Parathyroid adenoma (tissue), 2 donors: Measurements from ENCODE around the gene HCN2.

Experiments
- H2AFZ ChIP-seq: fragments of 300-600 bp; sonication (generic); one replicate; pipeline ENCODE4 v1.7.0; 2017; ENCODE audit warnings: antibody characterized with exemption, mild to moderate bottlenecking
- H3K27ac ChIP-seq: fragments of 300-600 bp; sonication (generic); one replicate; pipeline ENCODE4 v1.7.0; 2017
- H3K27me3 ChIP-seq: fragments of 300-600 bp; sonication (generic); one replicate; pipeline ENCODE4 v1.7.0; 2017; ENCODE audit warnings: low read length; ENCODE audit not compliant: control insufficient read depth, insufficient read depth
- H3K36me3 ChIP-seq: fragments of 300-600 bp; sonication (generic); one replicate; pipeline ENCODE4 v1.7.0; 2017; ENCODE audit warnings: low read length; ENCODE audit not compliant: control insufficient read depth, insufficient read depth
- H3K4me1 ChIP-seq: fragments of 300-600 bp; sonication (generic); one replicate; pipeline ENCODE4 v1.7.0; 2017; ENCODE audit warnings: control low read depth
- H3K4me2 ChIP-seq: fragments of 300-600 bp; sonication (generic); one replicate; pipeline ENCODE4 v1.7.0; 2017; ENCODE audit warnings: low read length
- H3K4me3 ChIP-seq: fragments of 300-600 bp; sonication (generic); one replicate; pipeline ENCODE4 v1.7.0; 2017; ENCODE audit warnings: low read depth, low read length
- H3K79me2 ChIP-seq: fragments of 300-600 bp; sonication (generic); one replicate; pipeline ENCODE4 v1.7.0; 2017; ENCODE audit warnings: control low read depth
- H3K9ac ChIP-seq: fragments of 300-600 bp; sonication (generic); one replicate; pipeline ENCODE4 v1.7.0; 2017; ENCODE audit warnings: mild to moderate bottlenecking
- H3K9me3 ChIP-seq: fragments of 300-600 bp; sonication (generic); one replicate; pipeline ENCODE4 v1.7.0; 2017; ENCODE audit warnings: low read length; ENCODE audit not compliant: control insufficient read depth
- TF ChIP-seq, protein P1 (sequence below): fragments of 300-600 bp; sonication (generic); IDR thresholded peaks from one replicate; pipeline ENCODE4 v1.7.0; 2017; ENCODE audit warnings: antibody characterized with exemption, mild to moderate bottlenecking
- donor health status: primary hyperparathyroidism.

Gene HCN2

DNA sequence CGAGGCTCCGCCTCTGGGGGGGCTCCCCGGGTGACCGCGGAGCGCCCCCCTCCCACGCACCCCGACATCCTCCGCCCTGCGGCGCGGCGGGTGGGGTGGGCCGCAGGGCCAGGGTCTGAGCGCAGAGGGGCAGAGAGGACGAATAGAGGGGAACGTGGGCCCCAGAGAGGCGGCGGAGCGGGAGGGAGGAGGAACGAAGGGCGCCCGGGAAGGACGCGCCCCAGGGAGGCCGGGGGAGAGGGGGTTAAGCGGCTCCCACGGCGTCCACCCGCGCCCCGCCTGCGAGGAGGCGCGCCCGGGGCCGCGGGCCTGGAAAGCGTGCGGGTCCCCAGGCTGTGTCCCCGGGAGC, 1.0 kb downstream of the HCN2 start:
- Histone ChIP-seq H3K79me2 (no peaks in the 10 kb centered on the region), H3K27ac (no peak overlapping the region), H3K27me3 (peaks cover 3% of the 10 kb centered on the region), H2AFZ (peak overlapping the region; percentile 38), H3K4me2 (peak overlapping the region; percentile 30), H3K4me3 (no peak overlapping the region), H3K36me3 (no peaks in the 10 kb centered on the region), H3K9ac (peak overlapping the region; percentile 37), H3K9me3 (no peaks in the 10 kb centered on the region), H3K4me1 (peaks cover 11% of the 10 kb centered on the region)
- TF ChIP-seq, protein P1, sequence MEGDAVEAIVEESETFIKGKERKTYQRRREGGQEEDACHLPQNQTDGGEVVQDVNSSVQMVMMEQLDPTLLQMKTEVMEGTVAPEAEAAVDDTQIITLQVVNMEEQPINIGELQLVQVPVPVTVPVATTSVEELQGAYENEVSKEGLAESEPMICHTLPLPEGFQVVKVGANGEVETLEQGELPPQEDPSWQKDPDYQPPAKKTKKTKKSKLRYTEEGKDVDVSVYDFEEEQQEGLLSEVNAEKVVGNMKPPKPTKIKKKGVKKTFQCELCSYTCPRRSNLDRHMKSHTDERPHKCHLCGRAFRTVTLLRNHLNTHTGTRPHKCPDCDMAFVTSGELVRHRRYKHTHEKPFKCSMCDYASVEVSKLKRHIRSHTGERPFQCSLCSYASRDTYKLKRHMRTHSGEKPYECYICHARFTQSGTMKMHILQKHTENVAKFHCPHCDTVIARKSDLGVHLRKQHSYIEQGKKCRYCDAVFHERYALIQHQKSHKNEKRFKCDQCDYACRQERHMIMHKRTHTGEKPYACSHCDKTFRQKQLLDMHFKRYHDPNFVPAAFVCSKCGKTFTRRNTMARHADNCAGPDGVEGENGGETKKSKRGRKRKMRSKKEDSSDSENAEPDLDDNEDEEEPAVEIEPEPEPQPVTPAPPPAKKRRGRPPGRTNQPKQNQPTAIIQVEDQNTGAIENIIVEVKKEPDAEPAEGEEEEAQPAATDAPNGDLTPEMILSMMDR, result no peak

DNA sequence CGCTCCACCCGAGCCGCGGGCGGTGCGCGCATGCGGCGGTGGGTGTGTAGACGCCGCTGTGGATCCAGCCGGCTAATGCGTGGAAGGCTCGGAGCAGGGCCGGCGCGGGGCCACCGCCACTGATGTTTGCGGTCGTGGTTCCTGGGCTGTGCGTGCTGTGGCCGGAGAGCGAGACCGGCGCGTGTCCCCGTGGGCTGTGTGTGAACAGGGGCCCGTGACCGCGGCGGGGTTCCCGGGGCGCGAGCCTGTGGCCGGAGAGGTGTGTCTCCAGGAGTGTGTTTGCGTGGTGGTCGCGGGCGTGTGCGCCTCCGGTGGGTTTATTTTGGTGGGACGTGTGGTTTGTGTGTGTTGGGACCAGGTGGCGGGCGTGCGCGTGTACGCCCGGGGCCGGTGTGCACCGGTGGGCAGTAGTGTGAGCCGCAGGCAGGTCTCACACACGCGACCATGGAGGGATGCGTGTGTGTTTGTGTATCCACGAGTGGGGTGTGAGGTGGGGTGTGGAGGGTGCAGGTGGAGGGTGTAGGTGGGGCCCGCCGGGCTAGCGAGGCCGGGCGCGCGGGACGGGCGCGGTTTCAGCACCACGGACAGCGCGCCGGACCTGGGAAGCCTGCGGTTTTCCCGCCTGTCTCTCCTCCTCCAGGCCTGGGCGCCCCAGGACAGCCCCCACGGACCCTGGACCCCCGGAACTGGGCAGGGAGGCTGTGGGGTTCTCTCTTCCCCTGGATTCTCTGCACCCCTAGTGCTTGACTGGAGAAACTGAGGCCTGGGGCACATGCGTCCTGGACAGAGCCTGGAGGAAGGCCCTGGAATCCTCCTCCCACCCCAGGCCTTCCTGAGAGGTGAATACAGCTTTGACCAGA, 1.6 kb downstream of the HCN2 start:
- Histone ChIP-seq H3K27ac (no peak overlapping the region), H3K4me1 (peaks cover 11% of the 10 kb centered on the region), H3K4me3 (no peak overlapping the region), H3K9me3 (no peaks in the 10 kb centered on the region), H3K9ac (no peak overlapping the region), H3K27me3 (peaks cover 3% of the 10 kb centered on the region), H3K36me3 (no peaks in the 10 kb centered on the region), H2AFZ (no peak overlapping the region), H3K79me2 (peaks cover 3% of the 10 kb centered on the region), H3K4me2 (peak overlapping the region; percentile 30)
- TF ChIP-seq, protein P1, result no peak

DNA sequence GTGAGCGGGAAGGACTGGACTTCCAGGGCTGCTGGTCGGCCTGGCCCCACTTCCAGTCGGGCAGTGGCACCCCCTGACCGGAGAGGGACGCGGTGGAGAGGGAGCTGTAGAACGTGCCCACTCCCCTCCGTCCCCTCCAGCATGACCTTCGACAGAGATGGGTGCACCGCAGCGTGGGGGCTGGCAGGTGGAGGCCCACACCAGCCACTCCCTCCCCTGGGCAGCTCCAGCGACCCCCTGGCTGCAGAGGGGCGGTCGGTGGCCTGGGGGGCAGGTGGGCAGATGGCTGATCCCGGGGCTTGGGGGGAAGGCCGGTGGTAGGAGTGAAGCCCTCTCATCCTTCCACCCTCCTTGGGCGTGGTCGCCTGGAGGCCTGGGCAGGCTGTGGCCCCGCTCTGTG, 2.4 kb downstream of the HCN2 start:
- peaks cover 3% of the 10 kb centered on the region for H3K27me3 ChIP-seq
- H3K79me2 ChIP-seq, result peaks cover 3% of the 10 kb centered on the region

DNA sequence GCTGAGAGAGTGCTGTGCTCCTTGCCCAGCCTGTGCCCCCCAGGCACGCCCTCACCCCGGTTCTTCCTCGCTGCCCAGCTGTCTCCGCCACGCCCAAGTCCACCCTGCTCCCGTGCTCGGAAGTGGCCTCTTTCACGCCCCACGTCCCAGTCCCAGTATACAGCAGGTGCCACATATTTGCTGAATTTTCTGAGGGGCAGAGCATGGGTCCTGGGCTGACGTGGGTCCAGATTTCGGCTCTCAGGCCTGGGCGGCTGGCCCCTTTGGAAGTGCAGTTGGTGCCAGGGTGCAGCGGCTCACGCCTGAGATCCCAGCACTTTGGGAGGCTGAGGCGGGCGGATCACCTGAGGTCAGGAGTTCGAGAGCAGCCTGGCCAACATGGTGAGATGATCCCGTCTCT, 3.4 kb downstream of the HCN2 start:
- no peak overlapping the region for H3K27ac ChIP-seq
- H2AFZ ChIP-seq, result no peak overlapping the region
- peaks cover 3% of the 10 kb centered on the region for H3K27me3 ChIP-seq
- no peaks in the 10 kb centered on the region for H3K36me3 ChIP-seq
- TF ChIP-seq, protein P1, result no peak
- H3K4me1 ChIP-seq, result peaks cover 11% of the 10 kb centered on the region
- H3K79me2 ChIP-seq, result peaks cover 3% of the 10 kb centered on the region
- H3K4me2 ChIP-seq, result no peak overlapping the region
- no peak overlapping the region for H3K9ac ChIP-seq
- no peaks in the 10 kb centered on the region for H3K9me3 ChIP-seq
- H3K4me3 ChIP-seq, result no peak overlapping the region

More for the DNA sequence above, 2.4 kb downstream of the HCN2 start:
- H3K9me3 ChIP-seq, result no peaks in the 10 kb centered on the region
- H3K27ac ChIP-seq, result no peak overlapping the region
- TF ChIP-seq, protein P1, result no peak
- H2AFZ ChIP-seq, result no peak overlapping the region
- no peak overlapping the region for H3K4me2 ChIP-seq
- H3K4me1 ChIP-seq, result peaks cover 11% of the 10 kb centered on the region
- no peak overlapping the region for H3K9ac ChIP-seq
- H3K36me3 ChIP-seq, result no peaks in the 10 kb centered on the region
- no peak overlapping the region for H3K4me3 ChIP-seq

DNA sequence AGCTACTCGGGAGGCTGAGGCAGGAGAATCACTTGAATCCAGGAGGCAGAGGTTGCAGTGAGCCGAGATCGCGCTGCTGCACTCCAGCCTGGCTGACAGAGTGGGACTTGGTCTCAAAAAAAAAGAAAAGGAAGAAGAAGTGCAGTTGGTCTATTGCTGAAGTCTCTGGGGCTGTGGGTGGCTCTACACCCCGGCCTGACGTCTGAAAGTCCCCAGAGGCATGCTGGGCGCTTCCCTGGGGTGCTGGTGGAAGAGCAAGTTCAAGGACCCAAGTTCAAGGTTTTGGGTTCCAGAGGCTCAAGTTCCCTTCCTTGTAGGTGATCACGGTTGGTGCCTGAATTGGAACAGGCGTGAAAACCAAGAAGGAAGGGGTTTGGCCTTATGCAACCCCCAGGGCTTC, 3.8 kb downstream of the HCN2 start:
- Histone ChIP-seq H3K27ac (no peak overlapping the region), H3K4me3 (no peak overlapping the region), H3K4me2 (no peak overlapping the region), H2AFZ (no peak overlapping the region), H3K4me1 (peaks cover 11% of the 10 kb centered on the region), H3K79me2 (peaks cover 3% of the 10 kb centered on the region), H3K9ac (no peak overlapping the region), H3K36me3 (no peaks in the 10 kb centered on the region), H3K27me3 (no peaks in the 10 kb centered on the region), H3K9me3 (no peaks in the 10 kb centered on the region)
- TF ChIP-seq, protein P1, result no peak
